GM21447 (cell line): ENCODE data around the gene AIG1.
"Not testable (repeated sequence)": the region's sequence is repeated elsewhere in the genome, so short reads cannot be mapped to it uniquely, and the experiment has no call there.

Experiments
- ATAC-seq: cut with Tn5 transposase; IDR thresholded peaks from one replicate; pipeline ENCODE4 v1.9.1; 2021; ENCODE audit not compliant: unreplicated experiment

Gene AIG1

GRCh38 chr6:143313163-143313562, 252.5 kb downstream of the AIG1 start:
- ATAC-seq = no peak

GRCh38 chr6:143321491-143322086, 260.9 kb downstream of the AIG1 start:
- no peak for ATAC-seq

- ATAC-seq = no peak
These were observed 261.7 kb downstream of the AIG1 start for GRCh38 chr6:143322386-143322785.

GRCh38 chr6:143323729-143324470, 263.2 kb downstream of the AIG1 start:
- ATAC-seq = no peak

- no peak for ATAC-seq
These were observed 264.9 kb downstream of the AIG1 start for GRCh38 chr6:143325379-143326140.

GRCh38 chr6:143328876-143329275, 268.2 kb downstream of the AIG1 start:
- no peak for ATAC-seq

- ATAC-seq = no peak
These were observed 268.6 kb downstream of the AIG1 start for GRCh38 chr6:143329323-143329722.

GRCh38 chr6:143331362-143331761, 270.7 kb downstream of the AIG1 start:
- ATAC-seq = no peak

GRCh38 chr6:143332153-143332845, 271.6 kb downstream of the AIG1 start:
- no peak for ATAC-seq

- no peak for ATAC-seq
These were observed 272.4 kb downstream of the AIG1 start for GRCh38 chr6:143333081-143333480.

GRCh38 chr6:143333749-143334520, 273.2 kb downstream of the AIG1 start:
- ATAC-seq = no peak

GRCh38 chr6:143335865-143336264, 275.2 kb downstream of the AIG1 start:
- ATAC-seq = no peak

GRCh38 chr6:143336446-143337152, 275.9 kb downstream of the AIG1 start:
- no peak for ATAC-seq

- no peak for ATAC-seq
These were observed 276.7 kb downstream of the AIG1 start for GRCh38 chr6:143337201-143337949.

- ATAC-seq = no peak
These were observed 278.5 kb downstream of the AIG1 start for GRCh38 chr6:143339223-143339622.

GRCh38 chr6:143345477-143345876, 284.8 kb downstream of the AIG1 start:
- ATAC-seq = not testable (repeated sequence)

- ATAC-seq = no peak
These were observed 285.3 kb downstream of the AIG1 start for GRCh38 chr6:143346004-143346403.

- no peak for ATAC-seq
These were observed 287.8 kb downstream of the AIG1 start for GRCh38 chr6:143348531-143348930.

- no peak for ATAC-seq
These were observed 288.8 kb downstream of the AIG1 start for GRCh38 chr6:143349530-143349929.
